KMS-11 (cell line): ENCODE measurements around the gene MYLK2.

Experiments used
- H2AFZ ChIP-seq: fragments of 200-600 bp; sonication (generic); 2 replicates; pipeline ENCODE4 v1.6.1; 2016; ENCODE audit warnings: antibody characterized with exemption, mixed run types, low read depth
- H3K27ac ChIP-seq: fragments of 200-600 bp; sonication (generic); 2 replicates; pipeline ENCODE4 v1.6.1; 2016; ENCODE audit warnings: mild to moderate bottlenecking, mixed run types
- H3K27me3 ChIP-seq: fragments of 200-600 bp; sonication (generic); 2 replicates; pipeline ENCODE4 v1.6.1; 2017; ENCODE audit warnings: mild to moderate bottlenecking, low read depth, mixed run types, moderate library complexity; ENCODE audit not compliant: insufficient read depth
- H3K36me3 ChIP-seq: fragments of 200-600 bp; sonication (generic); 2 replicates; pipeline ENCODE4 v1.6.1; 2017; ENCODE audit warnings: mild to moderate bottlenecking, mixed run types; ENCODE audit not compliant: insufficient read depth
- H3K4me1 ChIP-seq: fragments of 200-600 bp; sonication (generic); 2 replicates; pipeline ENCODE4 v1.6.1; 2016; ENCODE audit warnings: mild to moderate bottlenecking, low read depth, mixed run types; ENCODE audit not compliant: poor library complexity, severe bottlenecking
- H3K4me2 ChIP-seq: fragments of 200-600 bp; sonication (generic); 2 replicates; pipeline ENCODE4 v1.7.0; 2016; ENCODE audit warnings: mild to moderate bottlenecking, mixed run types
- H3K4me3 ChIP-seq: fragments of 200-600 bp; sonication (generic); IDR thresholded peaks from 2 replicates; pipeline ENCODE4 v1.6.1; 2017; ENCODE audit warnings: low read depth, low read length, mixed read lengths; ENCODE audit not compliant: insufficient read depth
- H3K79me2 ChIP-seq: fragments of 200-600 bp; sonication (generic); 2 replicates; pipeline ENCODE4 v1.6.1; 2016; ENCODE audit warnings: low read depth, mixed run types; ENCODE audit not compliant: insufficient read depth
- H3K9ac ChIP-seq: fragments of 200-600 bp; sonication (generic); 2 replicates; pipeline ENCODE4 v1.6.1; 2016; ENCODE audit warnings: mild to moderate bottlenecking, mixed run types
- H4K20me1 ChIP-seq: fragments of 200-600 bp; sonication (generic); 2 replicates; pipeline ENCODE4 v1.6.1; 2016; ENCODE audit warnings: mild to moderate bottlenecking, mixed run types; ENCODE audit not compliant: insufficient read depth
- CTCF ChIP-seq: fragments of 200-600 bp; sonication (generic); conservative IDR thresholded peaks from 2 replicates; pipeline ENCODE4 v1.6.1; 2017; ENCODE audit warnings: low read depth, mild to moderate bottlenecking, antibody characterized with exemption, low read length, moderate library complexity, mixed read lengths

MYLK2 gene

GRCh38 chr20:31833931-31834521, 14.9 kb downstream of the MYLK2 start:
- H3K9ac ChIP-seq: no peak overlapping the region
- no peaks in the 10 kb centered on the region for H4K20me1 ChIP-seq
- H2AFZ ChIP-seq: no peak overlapping the region
- no peak overlapping the region for H3K27ac ChIP-seq
- H3K4me2 ChIP-seq: no peak overlapping the region
- H3K27me3 ChIP-seq: no peaks in the 10 kb centered on the region; the same call in 1 of the 2 replicates
- no peak overlapping the region for H3K4me3 ChIP-seq
- TF ChIP-seq CTCF: no peak
- H3K36me3 ChIP-seq: no peaks in the 10 kb centered on the region
- H3K79me2 ChIP-seq: no peaks in the 10 kb centered on the region
- H3K4me1 ChIP-seq: peaks cover 51% of the 10 kb centered on the region

GRCh38 chr20:31835554-31835953, 16.4 kb downstream of the MYLK2 start:
- H3K4me3 ChIP-seq: no peak overlapping the region
- no peaks in the 10 kb centered on the region for H3K79me2 ChIP-seq
- peak overlapping the region; percentile 57 for H2AFZ ChIP-seq
- no peaks in the 10 kb centered on the region for H4K20me1 ChIP-seq
- H3K27me3 ChIP-seq: peaks cover 4% of the 10 kb centered on the region; the same call in 1 of the 2 replicates
- H3K27ac ChIP-seq: peak overlapping the region; percentile 55
- H3K36me3 ChIP-seq: no peaks in the 10 kb centered on the region
- peak overlapping the region; percentile 77 for H3K4me2 ChIP-seq
- H3K9ac ChIP-seq: peak overlapping the region; percentile 20; the same call in 1 of the 2 replicates
- TF ChIP-seq CTCF: no peak
- peaks cover 51% of the 10 kb centered on the region for H3K4me1 ChIP-seq

GRCh38 chr20:31835977-31836852, 17.1 kb downstream of the MYLK2 start:
- Histone ChIP-seq H3K79me2 (no peaks in the 10 kb centered on the region), H3K4me2 (peak overlapping the region; percentile 77), H3K4me1 (peaks cover 51% of the 10 kb centered on the region), H3K4me3 (no peak overlapping the region), H2AFZ (peak overlapping the region; percentile 57), H3K9ac (peak overlapping the region; percentile 20; the same call in 1 of the 2 replicates), H3K27ac (peak overlapping the region; percentile 55), H3K27me3 (peaks cover 4% of the 10 kb centered on the region; the same call in 1 of the 2 replicates), H3K36me3 (no peaks in the 10 kb centered on the region), H4K20me1 (no peaks in the 10 kb centered on the region)
- TF ChIP-seq CTCF: no peak

- H3K79me2 ChIP-seq: no peaks in the 10 kb centered on the region
- peaks cover 51% of the 10 kb centered on the region for H3K4me1 ChIP-seq
- TF ChIP-seq CTCF: no peak
- H3K9ac ChIP-seq: no peak overlapping the region
- no peaks in the 10 kb centered on the region for H4K20me1 ChIP-seq
- H3K4me3 ChIP-seq: no peak overlapping the region
- H3K27me3 ChIP-seq: peaks cover 6% of the 10 kb centered on the region; the same call in 1 of the 2 replicates
- peak overlapping the region; percentile 77 for H3K4me2 ChIP-seq
- no peak overlapping the region for H3K27ac ChIP-seq
- no peaks in the 10 kb centered on the region for H3K36me3 ChIP-seq
- H2AFZ ChIP-seq: no peak overlapping the region
These were observed 17.9 kb downstream of the MYLK2 start for GRCh38 chr20:31836853-31837608.
